Epithelial cell of esophagus (primary cell): ENCODE results near the gene ADTRP.
A peak's percentile ranks its signal among the peaks of the same experiment; 100 is the strongest.

Experiments
- DNase-seq: peaks from one replicate; pipeline ENCODE4 v3.0.0; 2010; ENCODE audit warnings: low read depth
- H3K4me3 ChIP-seq: 2 replicates; pipeline ENCODE4 v1.5.1; 2011; ENCODE audit warnings: mild to moderate bottlenecking, low read length, control low read depth
- CTCF ChIP-seq: IDR thresholded peaks from 2 replicates; pipeline ENCODE4 v1.5.1; 2011; ENCODE audit warnings: low read depth, mild to moderate bottlenecking, low read length, control low read depth, inconsistent platforms; ENCODE audit not compliant: insufficient read depth; ENCODE audit errors: missing control alignments

Gene ADTRP

GRCh38 chr6:11785774-11786579, 7.4 kb upstream of the ADTRP start:
- TF ChIP-seq CTCF: no peak
- H3K4me3 ChIP-seq: no peak overlapping the region
- no peak for DNase-seq

GRCh38 chr6:11785415-11785773, 6.8 kb upstream of the ADTRP start:
- H3K4me3 ChIP-seq: no peak overlapping the region
- peak; percentile 83 for DNase-seq
- TF ChIP-seq CTCF: no peak

- TF ChIP-seq CTCF: no peak
- peak; percentile 50 for DNase-seq
Observed at GRCh38 chr6:11784341-11784740, 5.7 kb upstream of the ADTRP start.

GRCh38 chr6:11783524-11784064, 5.0 kb upstream of the ADTRP start:
- no peak for DNase-seq
- no peak overlapping the region for H3K4me3 ChIP-seq
- TF ChIP-seq CTCF: no peak

More at GRCh38 chr6:11784341-11784740, 5.7 kb upstream of the ADTRP start:
- no peak overlapping the region for H3K4me3 ChIP-seq

GRCh38 chr6:11782524-11782923, 3.9 kb upstream of the ADTRP start:
- no peak for DNase-seq
- TF ChIP-seq CTCF: no peak
- no peak overlapping the region for H3K4me3 ChIP-seq

GRCh38 chr6:11780097-11780428, 1.5 kb upstream of the ADTRP start:
- H3K4me3 ChIP-seq: no peak overlapping the region
- no peak for TF ChIP-seq CTCF
- no peak for DNase-seq
